ENCODE results near the gene MBOAT1.

DNA sequence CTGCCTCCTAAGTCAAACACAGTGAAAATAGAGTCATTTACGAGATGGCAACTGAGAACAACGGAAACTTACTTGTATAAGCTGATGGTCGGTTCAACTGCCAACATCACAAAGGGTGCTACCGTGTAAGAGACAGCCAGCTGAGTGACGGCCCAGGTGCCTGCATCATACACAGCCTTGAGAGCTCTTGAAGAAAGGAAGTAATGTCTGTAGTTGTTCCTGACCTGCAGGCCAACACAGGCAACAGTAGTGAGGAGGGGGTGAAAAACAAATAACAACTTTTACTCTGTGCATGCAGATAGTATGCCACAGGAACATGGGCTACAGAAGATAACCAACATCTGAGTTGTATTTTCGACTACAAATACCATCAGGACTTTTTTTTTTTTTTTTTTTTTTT, 102.7 kb downstream of the MBOAT1 start:
- TF ChIP-seq, protein P1, sequence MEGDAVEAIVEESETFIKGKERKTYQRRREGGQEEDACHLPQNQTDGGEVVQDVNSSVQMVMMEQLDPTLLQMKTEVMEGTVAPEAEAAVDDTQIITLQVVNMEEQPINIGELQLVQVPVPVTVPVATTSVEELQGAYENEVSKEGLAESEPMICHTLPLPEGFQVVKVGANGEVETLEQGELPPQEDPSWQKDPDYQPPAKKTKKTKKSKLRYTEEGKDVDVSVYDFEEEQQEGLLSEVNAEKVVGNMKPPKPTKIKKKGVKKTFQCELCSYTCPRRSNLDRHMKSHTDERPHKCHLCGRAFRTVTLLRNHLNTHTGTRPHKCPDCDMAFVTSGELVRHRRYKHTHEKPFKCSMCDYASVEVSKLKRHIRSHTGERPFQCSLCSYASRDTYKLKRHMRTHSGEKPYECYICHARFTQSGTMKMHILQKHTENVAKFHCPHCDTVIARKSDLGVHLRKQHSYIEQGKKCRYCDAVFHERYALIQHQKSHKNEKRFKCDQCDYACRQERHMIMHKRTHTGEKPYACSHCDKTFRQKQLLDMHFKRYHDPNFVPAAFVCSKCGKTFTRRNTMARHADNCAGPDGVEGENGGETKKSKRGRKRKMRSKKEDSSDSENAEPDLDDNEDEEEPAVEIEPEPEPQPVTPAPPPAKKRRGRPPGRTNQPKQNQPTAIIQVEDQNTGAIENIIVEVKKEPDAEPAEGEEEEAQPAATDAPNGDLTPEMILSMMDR (IDR thresholded peaks at IDR 0.05), result no peak
- TF ChIP-seq EP300 (IDR thresholded peaks at IDR 0.05), result no peak
- TF ChIP-seq POLR2A (IDR thresholded peaks at IDR 0.05), result no peak
